Dendritic cell treated with granulocyte-macrophage colony-stimulating factor and Interleukin-4, amounts not matched to agents 40 ng/mL and 50 ng/mL, for 4 days (primary cell): Measurements from ENCODE around the gene APOBEC3H.

Source experiments
- H3K27ac Mint-ChIP-seq: one replicate; pipeline ENCODE4 v1.8.0; 2022; ENCODE audit warnings: mild to moderate bottlenecking, mixed read lengths
- H3K27me3 Mint-ChIP-seq: one replicate; pipeline ENCODE4 v1.8.0; 2022; ENCODE audit warnings: mild to moderate bottlenecking, mixed read lengths
- H3K36me3 Mint-ChIP-seq: one replicate; pipeline ENCODE4 v1.8.0; 2022; ENCODE audit warnings: low read depth, mixed read lengths
- H3K4me1 Mint-ChIP-seq: one replicate; pipeline ENCODE4 v1.8.0; 2022; ENCODE audit warnings: low read depth, mixed read lengths
- H3K4me3 Mint-ChIP-seq: one replicate; pipeline ENCODE4 v1.8.0; 2022; ENCODE audit warnings: mild to moderate bottlenecking, moderate library complexity, mixed read lengths
- H3K9me3 Mint-ChIP-seq: one replicate; pipeline ENCODE4 v1.8.0; 2022; ENCODE audit warnings: mixed read lengths
- intact Hi-C: fragments of 100-400 bp; cut with micrococcal nuclease; formaldehyde crosslinking; loops from one replicate; pipeline ENCODE4 v1.15.0; 2022

APOBEC3H gene

GRCh38 chr22:39110631-39111561, 13.9 kb downstream of the APOBEC3H start:
- Mint-ChIP-seq H3K27ac (no peak overlapping the region), H3K4me3 (no peak overlapping the region), H3K36me3 (no peaks in the 10 kb centered on the region), H3K4me1 (peaks cover 27% of the 10 kb centered on the region), H3K27me3 (peaks cover 33% of the 10 kb centered on the region), H3K9me3 (no peaks in the 10 kb centered on the region)
- intact Hi-C loops = no loop called here

GRCh38 chr22:39114112-39114511, 17.1 kb downstream of the APOBEC3H start:
- no peak overlapping the region for H3K4me3 Mint-ChIP-seq
- no peaks in the 10 kb centered on the region for H3K9me3 Mint-ChIP-seq
- intact Hi-C loops = no loop called here
- H3K36me3 Mint-ChIP-seq = no peaks in the 10 kb centered on the region
- no peak overlapping the region for H3K27ac Mint-ChIP-seq
- H3K4me1 Mint-ChIP-seq = peaks cover 36% of the 10 kb centered on the region
- H3K27me3 Mint-ChIP-seq = peaks cover 33% of the 10 kb centered on the region

- peak overlapping the region; percentile 46 for H3K27ac Mint-ChIP-seq
- peaks cover 23% of the 10 kb centered on the region for H3K27me3 Mint-ChIP-seq
- intact Hi-C loops = loop anchor here (5.0 kb wide), 3 partner anchors 108 to 243 kb away; partner anchors contain the start of gene CBX6
- H3K4me1 Mint-ChIP-seq = peaks cover 36% of the 10 kb centered on the region
- no peaks in the 10 kb centered on the region for H3K9me3 Mint-ChIP-seq
- H3K36me3 Mint-ChIP-seq = no peaks in the 10 kb centered on the region
- no peak overlapping the region for H3K4me3 Mint-ChIP-seq
Observed at GRCh38 chr22:39115570-39115969, 18.5 kb downstream of the APOBEC3H start.

GRCh38 chr22:39115977-39116621, 19.1 kb downstream of the APOBEC3H start:
- Mint-ChIP-seq H3K27me3 (peaks cover 22% of the 10 kb centered on the region), H3K4me3 (no peak overlapping the region), H3K27ac (no peak overlapping the region), H3K4me1 (peaks cover 32% of the 10 kb centered on the region), H3K9me3 (no peaks in the 10 kb centered on the region), H3K36me3 (no peaks in the 10 kb centered on the region)
- intact Hi-C loops = loop anchor here (5.0 kb wide), 3 partner anchors 109 to 244 kb away; partner anchors contain the start of gene CBX6

- H3K27ac Mint-ChIP-seq = peak overlapping the region; percentile 52
- peaks cover 29% of the 10 kb centered on the region for H3K4me1 Mint-ChIP-seq
- no peak overlapping the region for H3K4me3 Mint-ChIP-seq
- intact Hi-C loops = loop anchor here (5.0 kb wide), 3 partner anchors 110 to 245 kb away; partner anchors contain the start of gene CBX6
- H3K9me3 Mint-ChIP-seq = no peaks in the 10 kb centered on the region
- no peaks in the 10 kb centered on the region for H3K36me3 Mint-ChIP-seq
- peaks cover 20% of the 10 kb centered on the region for H3K27me3 Mint-ChIP-seq
Observed at GRCh38 chr22:39117585-39118191, 20.6 kb downstream of the APOBEC3H start.

GRCh38 chr22:39120983-39121382, 23.9 kb downstream of the APOBEC3H start:
- H3K36me3 Mint-ChIP-seq = no peaks in the 10 kb centered on the region

GRCh38 chr22:39122772-39123470, 25.9 kb downstream of the APOBEC3H start:
- Mint-ChIP-seq H3K36me3 (no peaks in the 10 kb centered on the region), H3K4me3 (no peak overlapping the region), H3K27me3 (peaks cover 13% of the 10 kb centered on the region), H3K27ac (no peak overlapping the region), H3K4me1 (peaks cover 24% of the 10 kb centered on the region), H3K9me3 (no peaks in the 10 kb centered on the region)
- intact Hi-C loops = no loop called here

More at GRCh38 chr22:39120983-39121382, 23.9 kb downstream of the APOBEC3H start:
- no peaks in the 10 kb centered on the region for H3K9me3 Mint-ChIP-seq
- no peak overlapping the region for H3K4me3 Mint-ChIP-seq
- H3K27me3 Mint-ChIP-seq = peaks cover 13% of the 10 kb centered on the region
- intact Hi-C loops = no loop called here
- peaks cover 25% of the 10 kb centered on the region for H3K4me1 Mint-ChIP-seq
- H3K27ac Mint-ChIP-seq = no peak overlapping the region

GRCh38 chr22:39123751-39124581, 26.9 kb downstream of the APOBEC3H start:
- H3K4me3 Mint-ChIP-seq = peak overlapping the region; percentile 37
- intact Hi-C loops = no loop called here
- H3K27ac Mint-ChIP-seq = peak overlapping the region; percentile 75

GRCh38 chr22:39125622-39126021, 28.6 kb downstream of the APOBEC3H start:
- intact Hi-C loops = no loop called here

More at GRCh38 chr22:39123751-39124581, 26.9 kb downstream of the APOBEC3H start:
- no peaks in the 10 kb centered on the region for H3K36me3 Mint-ChIP-seq
- peaks cover 9% of the 10 kb centered on the region for H3K27me3 Mint-ChIP-seq
- H3K9me3 Mint-ChIP-seq = no peaks in the 10 kb centered on the region
- peaks cover 25% of the 10 kb centered on the region for H3K4me1 Mint-ChIP-seq

GRCh38 chr22:39128508-39128907, 31.5 kb downstream of the APOBEC3H start:
- intact Hi-C loops = no loop called here

More at GRCh38 chr22:39125622-39126021, 28.6 kb downstream of the APOBEC3H start:
- peaks cover 12% of the 10 kb centered on the region for H3K27me3 Mint-ChIP-seq
- H3K9me3 Mint-ChIP-seq = no peaks in the 10 kb centered on the region
- H3K36me3 Mint-ChIP-seq = peaks cover 6% of the 10 kb centered on the region
- H3K27ac Mint-ChIP-seq = no peak overlapping the region
- H3K4me1 Mint-ChIP-seq = peaks cover 41% of the 10 kb centered on the region
- H3K4me3 Mint-ChIP-seq = no peak overlapping the region

GRCh38 chr22:39129081-39129480, 32.0 kb downstream of the APOBEC3H start:
- H3K27me3 Mint-ChIP-seq = peaks cover 4% of the 10 kb centered on the region
- H3K36me3 Mint-ChIP-seq = peaks cover 28% of the 10 kb centered on the region
- intact Hi-C loops = no loop called here
- H3K4me1 Mint-ChIP-seq = peaks cover 63% of the 10 kb centered on the region
- peak overlapping the region; percentile 96 for H3K27ac Mint-ChIP-seq
- H3K9me3 Mint-ChIP-seq = no peaks in the 10 kb centered on the region
- no peak overlapping the region for H3K4me3 Mint-ChIP-seq

More at GRCh38 chr22:39128508-39128907, 31.5 kb downstream of the APOBEC3H start:
- Mint-ChIP-seq H3K27ac (peak overlapping the region; percentile 96), H3K4me1 (peaks cover 63% of the 10 kb centered on the region), H3K36me3 (peaks cover 22% of the 10 kb centered on the region), H3K27me3 (peaks cover 6% of the 10 kb centered on the region), H3K9me3 (no peaks in the 10 kb centered on the region), H3K4me3 (no peak overlapping the region)

- peaks cover 4% of the 10 kb centered on the region for H3K27me3 Mint-ChIP-seq
- peak overlapping the region; percentile 96 for H3K27ac Mint-ChIP-seq
- H3K9me3 Mint-ChIP-seq = no peaks in the 10 kb centered on the region
- intact Hi-C loops = no loop called here
- H3K4me1 Mint-ChIP-seq = peaks cover 59% of the 10 kb centered on the region
- H3K36me3 Mint-ChIP-seq = peaks cover 29% of the 10 kb centered on the region
- H3K4me3 Mint-ChIP-seq = no peak overlapping the region
Observed at GRCh38 chr22:39129746-39130145, 32.7 kb downstream of the APOBEC3H start.
